ENCODE results near the gene NMT1. TPM values are rescaled to one million over a fixed set of nuclear protein-coding genes. Genes with fewer than 3 reads are reported as not detected.

Gene NMT1
- total RNA-seq, 4 donors from 2014 or later = 58.5 to 79.3 (median 65.1) TPM

DNA sequence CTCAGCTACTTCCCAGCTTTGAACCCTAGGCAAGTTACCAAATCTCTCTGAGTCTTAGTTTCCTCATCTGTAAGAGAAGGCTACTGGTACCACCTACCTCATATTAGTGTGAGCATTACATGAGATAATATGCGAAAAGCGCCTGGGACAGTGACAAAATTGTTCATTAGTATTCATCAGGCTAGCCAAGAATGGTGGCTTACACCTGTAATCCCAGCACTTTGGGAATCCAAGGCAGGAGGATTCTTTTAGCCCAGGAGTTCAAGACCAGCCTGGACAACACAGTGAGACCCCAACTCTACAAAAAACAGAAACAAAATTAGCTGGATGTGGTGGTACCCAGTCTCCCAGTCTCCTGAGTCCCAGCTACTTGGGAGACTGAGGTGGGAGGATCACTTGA lies 67.9 kb downstream of the NMT1 start:
- Histone ChIP-seq H3K27ac (replicated peaks in 1 of 4) (peak overlapping the region; percentile 85 to 99 (median 98)), H3K4me1 (peaks cover 62 to 83% (median 78%) of the 10 kb centered on the region in 4 donors), H3K9me3 (no peaks in the 10 kb centered on the region), H3K36me3 (no peaks in the 10 kb centered on the region), H3K4me3 (no peak overlapping the region), H3K27me3 (no peaks in the 10 kb centered on the region)
- TF ChIP-seq, protein P1, sequence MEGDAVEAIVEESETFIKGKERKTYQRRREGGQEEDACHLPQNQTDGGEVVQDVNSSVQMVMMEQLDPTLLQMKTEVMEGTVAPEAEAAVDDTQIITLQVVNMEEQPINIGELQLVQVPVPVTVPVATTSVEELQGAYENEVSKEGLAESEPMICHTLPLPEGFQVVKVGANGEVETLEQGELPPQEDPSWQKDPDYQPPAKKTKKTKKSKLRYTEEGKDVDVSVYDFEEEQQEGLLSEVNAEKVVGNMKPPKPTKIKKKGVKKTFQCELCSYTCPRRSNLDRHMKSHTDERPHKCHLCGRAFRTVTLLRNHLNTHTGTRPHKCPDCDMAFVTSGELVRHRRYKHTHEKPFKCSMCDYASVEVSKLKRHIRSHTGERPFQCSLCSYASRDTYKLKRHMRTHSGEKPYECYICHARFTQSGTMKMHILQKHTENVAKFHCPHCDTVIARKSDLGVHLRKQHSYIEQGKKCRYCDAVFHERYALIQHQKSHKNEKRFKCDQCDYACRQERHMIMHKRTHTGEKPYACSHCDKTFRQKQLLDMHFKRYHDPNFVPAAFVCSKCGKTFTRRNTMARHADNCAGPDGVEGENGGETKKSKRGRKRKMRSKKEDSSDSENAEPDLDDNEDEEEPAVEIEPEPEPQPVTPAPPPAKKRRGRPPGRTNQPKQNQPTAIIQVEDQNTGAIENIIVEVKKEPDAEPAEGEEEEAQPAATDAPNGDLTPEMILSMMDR (IDR thresholded peaks at IDR 0.05) = no peak
- TF ChIP-seq POLR2A (IDR thresholded peaks at IDR 0.05; ENCODE audit: low read depth) = no peak
- no peak for TF ChIP-seq POLR2AphosphoS5 (IDR thresholded peaks at IDR 0.05)
- no peak for TF ChIP-seq EP300 (IDR thresholded peaks at IDR 0.05)
- 100% methylated on average over 1 of the region's 2 CpGs for WGBS
- DNase-seq (ENCODE audit: extremely low spot score) = no peak
- intact Hi-C loops (cut with DNase I) = no loop called here

DNA sequence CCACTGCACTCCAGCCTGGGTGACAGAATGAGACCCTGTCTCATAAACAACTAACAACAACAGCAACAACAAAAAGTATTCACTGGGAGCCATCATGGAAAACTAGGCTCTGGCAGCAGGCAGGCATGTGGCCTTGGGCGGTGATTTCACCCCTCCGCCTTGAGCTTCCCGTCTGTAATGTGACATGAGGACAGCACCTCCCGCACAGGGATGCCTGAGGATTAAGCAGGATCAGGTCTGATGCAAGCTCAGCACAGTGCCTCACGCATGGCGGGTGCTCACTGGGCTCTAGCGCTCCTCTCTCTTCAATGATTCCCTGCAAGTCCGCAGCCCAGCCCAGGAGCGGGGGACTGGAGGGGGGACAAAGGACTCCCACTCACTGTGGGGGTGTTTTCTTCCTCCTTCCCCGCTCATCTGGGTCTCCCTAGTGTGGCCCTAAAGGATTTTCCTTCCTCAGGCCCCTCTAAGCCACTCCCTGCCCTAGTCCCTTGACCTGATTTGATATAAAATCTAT lies 68.4 kb downstream of the NMT1 start:
- Histone ChIP-seq H3K27ac (replicated peaks in 1 of 4) (peak overlapping the region; percentile 85 to 99 (median 98)), H3K9me3 (no peaks in the 10 kb centered on the region), H3K27me3 (no peaks in the 10 kb centered on the region), H3K4me1 (peaks cover 57 to 78% (median 73%) of the 10 kb centered on the region in 4 donors), H3K36me3 (no peaks in the 10 kb centered on the region), H3K4me3 (no peak overlapping the region)
- no peak for DNase-seq (ENCODE audit: extremely low spot score)
- intact Hi-C loops (cut with DNase I) = no loop called here
- TF ChIP-seq POLR2A (IDR thresholded peaks at IDR 0.05; ENCODE audit: low read depth) = no peak
- peak; percentile 44 to 63 for TF ChIP-seq POLR2AphosphoS5 (IDR thresholded peaks at IDR 0.05)
- TF ChIP-seq, protein P1 (IDR thresholded peaks at IDR 0.05) = no peak
- TF ChIP-seq EP300 (IDR thresholded peaks at IDR 0.05) = no peak
- 71% methylated on average over 10 of the region's 10 CpGs for WGBS

DNA sequence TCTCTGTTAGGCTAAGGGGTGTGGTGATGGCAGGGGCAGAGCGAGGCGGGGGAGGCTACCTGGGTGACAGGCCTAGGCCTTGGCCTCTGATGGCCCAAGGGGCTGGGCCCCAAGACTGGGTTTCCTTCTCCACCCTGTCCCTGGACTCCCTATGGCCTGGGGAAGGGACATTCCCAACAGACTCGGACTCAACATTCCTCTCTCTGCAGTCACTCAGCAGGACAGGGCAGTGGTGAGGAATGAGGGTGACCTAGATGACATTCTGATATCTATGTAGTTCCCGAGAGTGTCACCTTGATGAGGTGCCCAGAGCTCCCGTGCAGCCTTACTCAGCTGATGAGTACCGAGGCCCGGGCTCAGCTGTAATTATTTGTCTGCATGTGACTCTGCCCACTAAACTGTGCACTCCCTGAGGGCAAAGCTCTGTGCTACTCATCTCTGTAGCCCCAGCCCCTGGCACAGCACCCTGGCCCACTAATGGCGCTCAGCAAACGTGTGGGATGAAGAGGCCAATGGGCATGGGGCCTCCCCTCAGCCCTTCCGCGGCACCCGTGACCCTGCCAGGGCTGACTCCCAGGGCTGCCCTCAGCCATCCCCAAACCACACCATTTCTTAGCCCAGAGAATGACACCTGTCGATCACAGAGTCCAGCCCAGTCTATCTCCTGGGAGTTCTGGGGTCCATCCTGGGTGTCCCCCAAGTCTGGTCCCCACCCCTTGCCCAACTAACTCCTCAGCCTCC lies 69.0 kb downstream of the NMT1 start:
- H3K4me3 ChIP-seq = peak overlapping the region in 1 of 4 donors; percentile 87
- H3K27me3 ChIP-seq = no peaks in the 10 kb centered on the region
- H3K9me3 ChIP-seq = no peaks in the 10 kb centered on the region
- intact Hi-C loops (cut with DNase I) = loop anchor here (5.0 kb wide), 4 partner anchors 33 to 353 kb away; no protein-coding TSS in a partner anchor
- no peaks in the 10 kb centered on the region for H3K36me3 ChIP-seq
- peaks cover 52 to 76% (median 68%) of the 10 kb centered on the region in 4 donors for H3K4me1 ChIP-seq
- no peak for TF ChIP-seq POLR2AphosphoS5 (IDR thresholded peaks at IDR 0.05)
- TF ChIP-seq, protein P1 (IDR thresholded peaks at IDR 0.05) = no peak
- no peak for TF ChIP-seq POLR2A (IDR thresholded peaks at IDR 0.05; ENCODE audit: low read depth)
- no peak for TF ChIP-seq EP300 (IDR thresholded peaks at IDR 0.05)
- WGBS = 82% methylated on average over 11 of the region's 13 CpGs
- peak overlapping the region; percentile 85 to 99 (median 98) for H3K27ac ChIP-seq (replicated peaks in 1 of 4)
- no peak for DNase-seq (ENCODE audit: extremely low spot score)

DNA sequence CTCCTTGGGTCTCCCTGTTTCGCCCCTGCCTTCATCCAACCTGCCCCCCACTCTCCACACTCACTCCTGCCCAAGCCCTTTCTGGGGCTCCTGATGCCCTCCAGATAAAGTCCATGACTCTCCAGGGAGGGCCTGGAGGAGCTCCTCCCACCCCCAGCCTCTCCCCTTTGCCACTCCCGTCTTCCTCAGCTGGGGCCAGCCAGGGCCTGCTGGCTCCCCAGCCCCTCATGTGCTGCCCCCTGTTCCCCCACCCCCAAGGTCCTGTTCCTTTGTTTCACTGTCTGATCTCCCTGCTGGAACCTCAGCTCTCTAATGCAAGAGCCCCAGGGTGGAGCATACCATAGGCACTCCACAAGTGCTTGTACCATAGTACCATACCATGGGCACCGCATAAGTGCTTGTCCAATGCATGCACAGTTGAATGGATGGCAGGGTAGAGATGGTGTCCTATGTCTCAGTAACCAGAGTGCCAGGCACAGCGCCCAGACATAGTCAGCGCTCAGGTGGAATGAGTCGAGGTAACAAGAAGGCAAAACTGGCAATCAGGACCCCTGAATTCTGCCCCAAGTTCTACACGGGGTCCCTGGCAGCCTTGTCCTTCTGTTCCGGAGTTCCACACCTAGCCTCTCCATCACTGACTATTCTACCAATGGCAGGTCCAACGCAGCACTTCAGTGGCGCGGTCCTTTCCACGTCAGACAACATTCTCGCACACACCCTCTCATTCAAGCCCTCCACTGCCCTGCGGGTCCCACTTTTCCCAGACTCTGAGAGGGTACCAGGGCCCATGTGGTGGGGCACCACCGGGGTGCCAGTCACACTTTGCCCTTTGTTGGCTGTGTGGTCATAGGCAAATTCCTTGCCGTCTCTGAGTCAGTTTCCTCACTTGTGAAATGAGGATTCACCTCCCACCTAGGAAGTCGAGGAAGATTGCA lies 69.8 kb downstream of the NMT1 start:
- peaks cover 56 to 76% (median 66%) of the 10 kb centered on the region in 4 donors for H3K4me1 ChIP-seq

More for the DNA sequence above, 69.8 kb downstream of the NMT1 start:
- Histone ChIP-seq H3K27me3 (no peaks in the 10 kb centered on the region), H3K36me3 (no peaks in the 10 kb centered on the region), H3K4me3 (peak overlapping the region; percentile 87 to 97 (median 88)), H3K27ac (replicated peaks in 1 of 4) (peak overlapping the region; percentile 97 to 99 (median 98)), H3K9me3 (no peaks in the 10 kb centered on the region)
- TF ChIP-seq POLR2AphosphoS5 (IDR thresholded peaks at IDR 0.05) (no peak), EP300 (IDR thresholded peaks at IDR 0.05) (no peak), POLR2A (IDR thresholded peaks at IDR 0.05; ENCODE audit: low read depth) (no peak)
- TF ChIP-seq, protein P1 (IDR thresholded peaks at IDR 0.05) = no peak
- 84% methylated on average over 17 of the region's 17 CpGs for WGBS
- DNase-seq (ENCODE audit: extremely low spot score) = no peak
- intact Hi-C loops (cut with DNase I) = loop anchor here (5.0 kb wide), 4 partner anchors 34 to 354 kb away; no protein-coding TSS in a partner anchor

Measured in esophagus muscularis mucosa (tissue), 4 donors.